WTC11 (cell line): ENCODE results near the gene NRIP3.

Source experiments
- ATF3 ChIP-seq: sonication (generic); formaldehyde crosslinking; conservative IDR thresholded peaks from 2 replicates; pipeline ENCODE4 v1.8.1; 2022; ENCODE audit warnings: mild to moderate bottlenecking, missing genetic modification reagents
- CBFB ChIP-seq: sonication (generic); formaldehyde crosslinking; IDR thresholded peaks from 2 replicates; pipeline ENCODE4 v1.8.1; 2022; ENCODE audit warnings: mild to moderate bottlenecking, low read depth, missing genetic modification reagents
- CREB1 ChIP-seq: sonication (generic); formaldehyde crosslinking; IDR thresholded peaks from 2 replicates; pipeline ENCODE4 v1.8.0; 2023; ENCODE audit warnings: mild to moderate bottlenecking, missing genetic modification reagents
- FOXP1 ChIP-seq: sonication (generic); formaldehyde crosslinking; IDR thresholded peaks from 2 replicates; pipeline ENCODE4 v1.8.0; 2022; ENCODE audit warnings: missing genetic modification reagents, mild to moderate bottlenecking, moderate library complexity, borderline replicate concordance
- GABPB1 ChIP-seq: sonication (generic); formaldehyde crosslinking; IDR thresholded peaks from 2 replicates; pipeline ENCODE4 v1.8.1; 2023; ENCODE audit warnings: mild to moderate bottlenecking, missing genetic modification reagents
- IRF2 ChIP-seq: sonication (generic); formaldehyde crosslinking; IDR thresholded peaks from 2 replicates; pipeline ENCODE4 v1.8.0; 2022; ENCODE audit warnings: low read depth, missing genetic modification reagents, borderline replicate concordance
- KAT7 ChIP-seq: sonication (generic); formaldehyde crosslinking; IDR thresholded peaks from 2 replicates; pipeline ENCODE4 v1.8.1; 2023; ENCODE audit warnings: missing genetic modification reagents, mild to moderate bottlenecking, borderline replicate concordance
- NR2C2 ChIP-seq: sonication (generic); formaldehyde crosslinking; IDR thresholded peaks from 2 replicates; pipeline ENCODE4 v1.8.0; 2022; ENCODE audit warnings: mild to moderate bottlenecking, missing genetic modification reagents
- TEAD4 ChIP-seq: sonication (generic); formaldehyde crosslinking; IDR thresholded peaks from 2 replicates; pipeline ENCODE4 v1.8.0; 2022; ENCODE audit warnings: mild to moderate bottlenecking, missing genetic modification reagents
- TP53 ChIP-seq: sonication (generic); formaldehyde crosslinking; IDR thresholded peaks from 2 replicates; pipeline ENCODE4 v1.8.1; 2023; ENCODE audit warnings: mild to moderate bottlenecking, missing genetic modification reagents
- USF1 ChIP-seq: sonication (generic); formaldehyde crosslinking; IDR thresholded peaks from 2 replicates; pipeline ENCODE4 v1.8.0; 2022; ENCODE audit warnings: mild to moderate bottlenecking, missing genetic modification reagents
- ZNF232 ChIP-seq: sonication (generic); formaldehyde crosslinking; IDR thresholded peaks from 2 replicates; pipeline ENCODE4 v1.8.0; 2022; ENCODE audit warnings: mild to moderate bottlenecking, missing genetic modification reagents
- TF ChIP-seq, protein P1 (sequence below): fragments of 200-600 bp; IDR thresholded peaks from 2 replicates; pipeline ENCODE4 v1.8.0; 2022; ENCODE audit warnings: antibody characterized with exemption
- TF ChIP-seq, protein P2 (sequence below): fragments of 250-450 bp; sonication (Bioruptor Pico); IDR thresholded peaks from 2 replicates; pipeline ENCODE4 v1.8.0; 2021; ENCODE audit warnings: mild to moderate bottlenecking

GRCh38 chr11:9042488-9042887 is 38.7 kb upstream of the NRIP3 start:
- TF ChIP-seq ZNF232 (CRISPR knock-in tag) = no peak
- no peak for TF ChIP-seq TEAD4 (CRISPR knock-in tag)
- TF ChIP-seq, protein P1, sequence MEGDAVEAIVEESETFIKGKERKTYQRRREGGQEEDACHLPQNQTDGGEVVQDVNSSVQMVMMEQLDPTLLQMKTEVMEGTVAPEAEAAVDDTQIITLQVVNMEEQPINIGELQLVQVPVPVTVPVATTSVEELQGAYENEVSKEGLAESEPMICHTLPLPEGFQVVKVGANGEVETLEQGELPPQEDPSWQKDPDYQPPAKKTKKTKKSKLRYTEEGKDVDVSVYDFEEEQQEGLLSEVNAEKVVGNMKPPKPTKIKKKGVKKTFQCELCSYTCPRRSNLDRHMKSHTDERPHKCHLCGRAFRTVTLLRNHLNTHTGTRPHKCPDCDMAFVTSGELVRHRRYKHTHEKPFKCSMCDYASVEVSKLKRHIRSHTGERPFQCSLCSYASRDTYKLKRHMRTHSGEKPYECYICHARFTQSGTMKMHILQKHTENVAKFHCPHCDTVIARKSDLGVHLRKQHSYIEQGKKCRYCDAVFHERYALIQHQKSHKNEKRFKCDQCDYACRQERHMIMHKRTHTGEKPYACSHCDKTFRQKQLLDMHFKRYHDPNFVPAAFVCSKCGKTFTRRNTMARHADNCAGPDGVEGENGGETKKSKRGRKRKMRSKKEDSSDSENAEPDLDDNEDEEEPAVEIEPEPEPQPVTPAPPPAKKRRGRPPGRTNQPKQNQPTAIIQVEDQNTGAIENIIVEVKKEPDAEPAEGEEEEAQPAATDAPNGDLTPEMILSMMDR = no peak
- TF ChIP-seq CBFB (CRISPR knock-in tag) = no peak
- TF ChIP-seq KAT7 = no peak
- TF ChIP-seq TP53 (CRISPR knock-in tag) = no peak
- TF ChIP-seq CREB1 (CRISPR knock-in tag) = no peak
- TF ChIP-seq FOXP1 (CRISPR knock-in tag) = no peak
- no peak for TF ChIP-seq IRF2 (CRISPR knock-in tag)
- TF ChIP-seq, protein P2, sequence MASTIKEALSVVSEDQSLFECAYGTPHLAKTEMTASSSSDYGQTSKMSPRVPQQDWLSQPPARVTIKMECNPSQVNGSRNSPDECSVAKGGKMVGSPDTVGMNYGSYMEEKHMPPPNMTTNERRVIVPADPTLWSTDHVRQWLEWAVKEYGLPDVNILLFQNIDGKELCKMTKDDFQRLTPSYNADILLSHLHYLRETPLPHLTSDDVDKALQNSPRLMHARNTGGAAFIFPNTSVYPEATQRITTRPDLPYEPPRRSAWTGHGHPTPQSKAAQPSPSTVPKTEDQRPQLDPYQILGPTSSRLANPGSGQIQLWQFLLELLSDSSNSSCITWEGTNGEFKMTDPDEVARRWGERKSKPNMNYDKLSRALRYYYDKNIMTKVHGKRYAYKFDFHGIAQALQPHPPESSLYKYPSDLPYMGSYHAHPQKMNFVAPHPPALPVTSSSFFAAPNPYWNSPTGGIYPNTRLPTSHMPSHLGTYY (CRISPR knock-in tag) = no peak
- no peak for TF ChIP-seq NR2C2 (CRISPR knock-in tag)
- no peak for TF ChIP-seq ATF3 (CRISPR knock-in tag)
- no peak for TF ChIP-seq GABPB1 (CRISPR knock-in tag)
- TF ChIP-seq USF1 (CRISPR knock-in tag) = no peak
